Astrocyte (in vitro differentiated cells and primary cell): ENCODE results near the gene FSTL4. TPM values are rescaled to one million over a fixed set of nuclear protein-coding genes. Genes with fewer than 3 reads are reported as not detected.

Experiments used
- DNase-seq: peaks from one replicate; pipeline ENCODE4 v3.0.0-alpha.2; 2010; ENCODE audit warnings: low read depth
- FAIRE-seq: peaks from 2 replicates; lab custom pipeline; 2011; peaks lifted over from hg19 to GRCh38; lab: Jason Lieb, UNC
- H2AFZ ChIP-seq: 2 replicates; pipeline ENCODE4 v1.6.0; 2012; ENCODE audit warnings: low read depth, low read length, inconsistent platforms
- H3K27ac ChIP-seq: 2 replicates; pipeline ENCODE4 v1.5.1; 2011; ENCODE audit warnings: low read depth, low read length, inconsistent platforms
- H3K27me3 ChIP-seq: 2 replicates; pipeline ENCODE4 v1.6.0; 2011; ENCODE audit warnings: low read length, inconsistent platforms; ENCODE audit not compliant: insufficient read depth
- H3K36me3 ChIP-seq: 2 replicates; pipeline ENCODE4 v1.5.1; 2011; ENCODE audit warnings: low read length, inconsistent platforms; ENCODE audit not compliant: insufficient read depth
- H3K4me1 ChIP-seq: 2 replicates; pipeline ENCODE4 v1.5.1; 2011; ENCODE audit warnings: low read length, inconsistent platforms; ENCODE audit not compliant: insufficient read depth
- H3K4me2 ChIP-seq: 2 replicates; pipeline ENCODE4 v1.6.0; 2012; ENCODE audit warnings: low read length, inconsistent platforms
- H3K4me3 ChIP-seq: 2 replicates; pipeline ENCODE4 v1.5.1; 2011; ENCODE audit warnings: low read depth, mild to moderate bottlenecking, low read length, inconsistent platforms; ENCODE audit not compliant: insufficient read depth
- H3K79me2 ChIP-seq: 2 replicates; pipeline ENCODE4 v1.6.0; 2012; ENCODE audit warnings: mild to moderate bottlenecking, low read length, inconsistent platforms; ENCODE audit not compliant: insufficient read depth
- H3K9ac ChIP-seq: 2 replicates; pipeline ENCODE4 v1.6.0; 2012; ENCODE audit warnings: mild to moderate bottlenecking, low read length, inconsistent platforms
- H3K9me3 ChIP-seq: 2 replicates; pipeline ENCODE4 v1.5.1; 2012; ENCODE audit warnings: low read depth, mild to moderate bottlenecking, low read length, inconsistent platforms; ENCODE audit not compliant: insufficient read depth
- H4K20me1 ChIP-seq: 2 replicates; pipeline ENCODE4 v1.6.0; 2012; ENCODE audit warnings: low read length, inconsistent platforms; ENCODE audit not compliant: insufficient read depth
- H3K27ac Mint-ChIP-seq: one replicate; pipeline ENCODE4 v1.8.0; 2021; ENCODE audit warnings: mild to moderate bottlenecking, mixed read lengths; ENCODE audit not compliant: unreplicated experiment
- H3K27me3 Mint-ChIP-seq: one replicate; pipeline ENCODE4 v1.8.0; 2021; ENCODE audit warnings: low read depth, mixed read lengths; ENCODE audit not compliant: unreplicated experiment
- H3K36me3 Mint-ChIP-seq: one replicate; pipeline ENCODE4 v1.8.0; 2021; ENCODE audit warnings: low read depth, mixed read lengths; ENCODE audit not compliant: unreplicated experiment
- H3K4me1 Mint-ChIP-seq: one replicate; pipeline ENCODE4 v1.8.0; 2021; ENCODE audit warnings: low read depth, mixed read lengths; ENCODE audit not compliant: unreplicated experiment
- H3K4me3 Mint-ChIP-seq: one replicate; pipeline ENCODE4 v1.8.0; 2021; ENCODE audit warnings: mild to moderate bottlenecking, moderate library complexity, mixed read lengths; ENCODE audit not compliant: unreplicated experiment
- H3K9me3 Mint-ChIP-seq: one replicate; pipeline ENCODE4 v1.8.0; 2021; ENCODE audit warnings: mild to moderate bottlenecking, mixed read lengths; ENCODE audit not compliant: unreplicated experiment
- CTCF ChIP-seq: IDR thresholded peaks from 2 replicates; pipeline ENCODE4 v1.5.1; 2011; ENCODE audit warnings: low read depth, mild to moderate bottlenecking, inconsistent platforms, low read length, moderate library complexity; ENCODE audit not compliant: insufficient read depth
- EZH2 ChIP-seq: IDR thresholded peaks from 2 replicates; pipeline ENCODE4 v1.6.1; 2012; ENCODE audit warnings: mild to moderate bottlenecking, low read length, inconsistent platforms; ENCODE audit not compliant: insufficient read depth
- total RNA-seq: library from RNA; stranded (reverse); gene quantifications from 2 replicates; pipeline ENCODE4 v1.2.1, GENCODE V29; 2021

The FSTL4 gene
- total RNA-seq, 1 donor from 2014 or later = not detected

DNA sequence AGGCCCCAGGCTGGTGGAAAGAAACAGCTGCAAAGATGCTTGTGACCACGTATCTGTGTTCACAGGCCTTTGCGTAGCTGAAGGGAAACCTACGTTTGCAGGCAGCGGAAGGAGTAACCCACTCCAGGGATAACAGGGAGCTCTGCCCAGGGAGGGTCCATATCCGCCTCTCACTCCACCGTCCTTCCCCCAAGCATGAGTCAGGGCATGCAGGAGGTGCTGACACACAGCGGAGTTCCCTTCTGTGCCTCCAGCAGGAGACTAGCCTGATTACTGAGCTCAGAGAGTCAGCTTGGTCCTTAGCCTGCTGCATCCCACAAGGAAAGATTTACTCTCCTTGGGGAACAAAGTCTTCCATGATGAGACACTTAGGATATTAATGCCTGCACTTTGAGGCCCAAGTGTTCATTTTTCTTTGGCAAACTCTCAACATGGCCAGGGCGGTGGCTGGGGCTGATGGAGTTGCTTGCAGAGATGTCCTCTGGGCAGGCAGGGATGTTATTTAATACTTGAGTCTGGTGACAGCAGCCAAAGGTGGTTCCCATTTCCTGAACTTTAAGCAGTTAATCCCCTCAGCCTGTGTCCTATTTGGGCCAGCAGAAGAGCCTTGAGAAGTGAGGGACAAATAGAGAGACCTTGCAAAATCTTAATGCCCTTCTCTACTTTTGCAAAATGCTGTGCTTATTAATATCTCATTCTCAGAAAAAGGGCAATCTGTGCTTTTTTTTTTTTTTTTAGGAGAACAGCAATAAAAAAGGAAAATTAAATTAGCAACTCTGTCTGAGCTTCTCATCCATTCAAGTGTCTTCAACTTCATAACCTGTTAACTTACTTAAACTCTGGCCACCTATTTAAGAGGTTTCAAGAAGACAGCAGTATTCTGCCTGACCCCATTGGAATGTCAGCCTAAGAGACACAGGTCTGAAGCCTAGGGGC is 338.4 kb downstream of the FSTL4 start:
- H3K27ac ChIP-seq = no peak overlapping the region
- H3K27me3 Mint-ChIP-seq = peaks cover 3% of the 10 kb centered on the region
- peak; percentile 32 for FAIRE-seq

GRCh38 chr5:133272345-133272744 is 340.0 kb downstream of the FSTL4 start:
- Histone ChIP-seq H3K36me3 (no peaks in the 10 kb centered on the region), H3K79me2 (no peaks in the 10 kb centered on the region), H2AFZ (no peak overlapping the region), H3K4me2 (no peak overlapping the region), H4K20me1 (no peaks in the 10 kb centered on the region), H3K4me3 (no peak overlapping the region), H3K4me1 (peaks cover 4% of the 10 kb centered on the region), H3K27ac (no peak overlapping the region), H3K9me3 (no peaks in the 10 kb centered on the region), H3K27me3 (peaks cover 15% of the 10 kb centered on the region), H3K9ac (no peak overlapping the region)
- Mint-ChIP-seq H3K4me3 (no peak overlapping the region), H3K4me1 (peaks cover 7% of the 10 kb centered on the region), H3K27me3 (peaks cover 7% of the 10 kb centered on the region), H3K36me3 (no peaks in the 10 kb centered on the region), H3K27ac (no peak overlapping the region), H3K9me3 (no peaks in the 10 kb centered on the region)
- no peak for DNase-seq
- TF ChIP-seq EZH2 = no peak
- no peak for TF ChIP-seq CTCF
- no peak for FAIRE-seq

More for the DNA sequence above, 338.4 kb downstream of the FSTL4 start:
- Mint-ChIP-seq H3K9me3 (no peaks in the 10 kb centered on the region), H3K27ac (no peak overlapping the region), H3K36me3 (no peaks in the 10 kb centered on the region), H3K4me1 (peaks cover 7% of the 10 kb centered on the region), H3K4me3 (no peak overlapping the region)
- Histone ChIP-seq H2AFZ (no peak overlapping the region), H3K9me3 (no peaks in the 10 kb centered on the region), H3K36me3 (no peaks in the 10 kb centered on the region), H4K20me1 (no peaks in the 10 kb centered on the region), H3K4me3 (no peak overlapping the region), H3K79me2 (no peaks in the 10 kb centered on the region), H3K27me3 (peaks cover 15% of the 10 kb centered on the region), H3K9ac (no peak overlapping the region), H3K4me1 (peaks cover 4% of the 10 kb centered on the region), H3K4me2 (peak overlapping the region; percentile 5)
- no peak for TF ChIP-seq EZH2
- TF ChIP-seq CTCF = no peak
- DNase-seq = peak; percentile 56

GRCh38 chr5:133271606-133272005 is 340.7 kb downstream of the FSTL4 start:
- H3K4me2 ChIP-seq = no peak overlapping the region
- H3K27ac Mint-ChIP-seq = no peak overlapping the region
- peaks cover 15% of the 10 kb centered on the region for H3K27me3 ChIP-seq
- H3K9me3 Mint-ChIP-seq = no peaks in the 10 kb centered on the region
- H2AFZ ChIP-seq = no peak overlapping the region
- H3K27me3 Mint-ChIP-seq = peaks cover 13% of the 10 kb centered on the region
- no peak overlapping the region for H3K27ac ChIP-seq
- no peaks in the 10 kb centered on the region for H3K79me2 ChIP-seq
- DNase-seq (no peak), FAIRE-seq (no peak)
- H3K9ac ChIP-seq = no peak overlapping the region
- no peak overlapping the region for H3K4me3 ChIP-seq
- H3K4me3 Mint-ChIP-seq = no peak overlapping the region
- no peaks in the 10 kb centered on the region for H3K36me3 ChIP-seq
- H4K20me1 ChIP-seq = no peaks in the 10 kb centered on the region
- TF ChIP-seq CTCF (no peak), EZH2 (no peak)
- H3K4me1 Mint-ChIP-seq = peaks cover 7% of the 10 kb centered on the region
- H3K4me1 ChIP-seq = peaks cover 4% of the 10 kb centered on the region
- no peaks in the 10 kb centered on the region for H3K9me3 ChIP-seq
- H3K36me3 Mint-ChIP-seq = no peaks in the 10 kb centered on the region
